Activated CD8-positive, alpha-beta T cell treated with anti-CD3 and anti-CD28 coated beads for 36 hours (primary cell): ENCODE data around the gene CTBP2. TPM values are rescaled to one million over a fixed set of nuclear protein-coding genes. Genes with fewer than 3 reads are reported as not detected.
"Not testable (repeated sequence)": the region's sequence is repeated elsewhere in the genome, so short reads cannot be mapped to it uniquely, and the experiment has no call there.

Experiments used
- ATAC-seq: fragments of 200-7000 bp; cut with Tn5 transposase; one replicate; pipeline ENCODE4 v1.10.0; 2021; ENCODE audit warnings: mild to moderate bottlenecking, moderate library complexity
- CTCF ChIA-PET: fragments of 350-600 bp; sonication (Branson Sonifier 250); formaldehyde crosslinking; loops from one replicate; lab custom pipeline; 2021; ENCODE audit warnings: antibody characterized with exemption; lab: Charles Lee
- POLR2A ChIA-PET: fragments of 350-600 bp; sonication (Branson Sonifier 250); formaldehyde crosslinking; loops from one replicate; lab custom pipeline; 2021; ENCODE audit warnings: antibody characterized with exemption; lab: Charles Lee
- DNase-seq: peaks from one replicate; pipeline ENCODE4 v3.0.0-alpha.2; 2020
- H3K27ac Mint-ChIP-seq: one replicate; pipeline ENCODE4 v1.8.0; 2021; ENCODE audit warnings: mild to moderate bottlenecking, mixed read lengths
- H3K27me3 Mint-ChIP-seq: one replicate; pipeline ENCODE4 v1.8.0; 2021; ENCODE audit warnings: mixed read lengths
- H3K36me3 Mint-ChIP-seq: one replicate; pipeline ENCODE4 v1.8.0; 2021; ENCODE audit warnings: low read depth, mixed read lengths
- H3K4me1 Mint-ChIP-seq: one replicate; pipeline ENCODE4 v1.8.0; 2021; ENCODE audit warnings: low read depth, mixed read lengths
- H3K4me3 Mint-ChIP-seq: one replicate; pipeline ENCODE4 v1.8.0; 2021; ENCODE audit warnings: mild to moderate bottlenecking, moderate library complexity, mixed read lengths
- H3K9me3 Mint-ChIP-seq: one replicate; pipeline ENCODE4 v1.8.0; 2021; ENCODE audit warnings: mixed read lengths
- CTCF ChIP-seq: fragments of 200-600 bp; IDR thresholded peaks from one replicate; pipeline ENCODE4 v1.8.0; 2022; ENCODE audit warnings: antibody characterized with exemption, mild to moderate bottlenecking
- intact Hi-C: fragments of 100-400 bp; cut with micrococcal nuclease; formaldehyde crosslinking; loops from one replicate; pipeline ENCODE4 v1.10.0; 2022
- total RNA-seq, 2 experiments: library from RNA; stranded (reverse); gene quantifications; one replicate each; pipeline ENCODE4 v1.2.3, GENCODE V29; 2021

The CTBP2 gene
- total RNA-seq, 2 experiments from 2014 or later = 0.60 to 0.88 TPM

- ChIA-PET CTCF (interaction anchor here (1.5 to 2.4 kb wide), 2 partner anchors 8 to 14 kb away, joined by 3 to 16 read pairs; no protein-coding TSS in a partner anchor), POLR2A (no interaction called here)
- DNase-seq = no peak
- Mint-ChIP-seq H3K4me3 (no peak overlapping the region), H3K4me1 (peaks cover 5% of the 10 kb centered on the region), H3K27me3 (no peaks in the 10 kb centered on the region), H3K36me3 (peaks cover 14% of the 10 kb centered on the region), H3K27ac (no peak overlapping the region), H3K9me3 (no peaks in the 10 kb centered on the region)
- TF ChIP-seq CTCF = no peak
- intact Hi-C loops = no loop called here
- no peak for ATAC-seq
These were observed 169.4 kb downstream of the CTBP2 start for GRCh38 chr10:124990671-124991625.

GRCh38 chr10:124989526-124989925 lies 170.8 kb downstream of the CTBP2 start:
- DNase-seq (no peak), ATAC-seq (no peak)
- H3K4me1 Mint-ChIP-seq = peaks cover 5% of the 10 kb centered on the region
- no peaks in the 10 kb centered on the region for H3K27me3 Mint-ChIP-seq
- ChIA-PET POLR2A (no interaction called here), CTCF (no interaction called here)
- H3K9me3 Mint-ChIP-seq = no peaks in the 10 kb centered on the region
- peaks cover 24% of the 10 kb centered on the region for H3K36me3 Mint-ChIP-seq
- H3K4me3 Mint-ChIP-seq = no peak overlapping the region
- H3K27ac Mint-ChIP-seq = no peak overlapping the region
- no peak for TF ChIP-seq CTCF
- intact Hi-C loops = no loop called here

GRCh38 chr10:124988753-124989152 lies 171.6 kb downstream of the CTBP2 start:
- Mint-ChIP-seq H3K27ac (peak overlapping the region; percentile 43), H3K36me3 (peaks cover 28% of the 10 kb centered on the region)
- ATAC-seq, CTCF ChIA-PET, H3K4me1 Mint-ChIP-seq, DNase-seq, H3K4me3 Mint-ChIP-seq, intact Hi-C loops, H3K27me3 Mint-ChIP-seq, POLR2A ChIA-PET, H3K9me3 Mint-ChIP-seq: not testable (repeated sequence)

- ChIA-PET CTCF (no interaction called here), POLR2A (no interaction called here)
- H3K36me3 Mint-ChIP-seq = peaks cover 37% of the 10 kb centered on the region
- no peaks in the 10 kb centered on the region for H3K9me3 Mint-ChIP-seq
- ATAC-seq (no peak), DNase-seq (no peak)
- peaks cover 17% of the 10 kb centered on the region for H3K4me1 Mint-ChIP-seq
- no peaks in the 10 kb centered on the region for H3K27me3 Mint-ChIP-seq
- intact Hi-C loops = no loop called here
- TF ChIP-seq CTCF = no peak
- no peak overlapping the region for H3K27ac Mint-ChIP-seq
- H3K4me3 Mint-ChIP-seq = no peak overlapping the region
These were observed 172.6 kb downstream of the CTBP2 start for GRCh38 chr10:124987788-124988187.

- no peak for ATAC-seq
- Mint-ChIP-seq H3K27me3 (no peaks in the 10 kb centered on the region), H3K4me3 (no peak overlapping the region), H3K27ac (no peak overlapping the region), H3K36me3 (peaks cover 40% of the 10 kb centered on the region), H3K9me3 (no peaks in the 10 kb centered on the region), H3K4me1 (peaks cover 17% of the 10 kb centered on the region)
- CTCF ChIA-PET = interaction anchor here (0.6 to 3.6 kb wide), 2 partner anchors 7 to 85 kb away, joined by 3 to 16 read pairs; no protein-coding TSS in a partner anchor
- TF ChIP-seq CTCF = no peak
- POLR2A ChIA-PET = no interaction called here
- intact Hi-C loops = no loop called here
- no peak for DNase-seq
These were observed 175.2 kb downstream of the CTBP2 start for GRCh38 chr10:124985162-124985561.
